SKM-1 (cell line): ENCODE measurements around the gene KRT74.

Experiments
- DNase-seq: peaks from one replicate; lab custom pipeline; 2025; ENCODE audit not compliant: unreplicated experiment; lab: John Stamatoyannopoulos, UW

Gene KRT74

DNA sequence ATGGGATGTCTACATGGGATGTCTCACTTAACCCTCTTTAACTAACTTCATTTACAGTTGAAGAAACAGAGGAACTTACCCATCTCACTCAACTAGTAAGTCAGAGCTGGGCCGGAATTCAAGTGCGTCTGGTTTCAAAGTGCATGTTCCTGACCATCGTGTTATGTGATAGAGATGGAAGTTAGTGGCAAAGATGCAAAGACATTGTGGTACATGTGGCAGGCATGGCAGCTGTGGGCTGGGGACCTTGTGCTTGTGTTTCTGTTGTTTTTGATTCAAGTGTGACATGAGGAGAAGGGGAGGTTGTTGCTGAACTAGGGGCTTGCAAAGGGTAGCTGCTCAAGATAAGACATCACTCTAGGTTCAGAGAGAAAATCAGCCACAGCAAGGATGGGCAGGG lies 2.3 kb upstream of the KRT74 start:
- no peak for DNase-seq

DNA sequence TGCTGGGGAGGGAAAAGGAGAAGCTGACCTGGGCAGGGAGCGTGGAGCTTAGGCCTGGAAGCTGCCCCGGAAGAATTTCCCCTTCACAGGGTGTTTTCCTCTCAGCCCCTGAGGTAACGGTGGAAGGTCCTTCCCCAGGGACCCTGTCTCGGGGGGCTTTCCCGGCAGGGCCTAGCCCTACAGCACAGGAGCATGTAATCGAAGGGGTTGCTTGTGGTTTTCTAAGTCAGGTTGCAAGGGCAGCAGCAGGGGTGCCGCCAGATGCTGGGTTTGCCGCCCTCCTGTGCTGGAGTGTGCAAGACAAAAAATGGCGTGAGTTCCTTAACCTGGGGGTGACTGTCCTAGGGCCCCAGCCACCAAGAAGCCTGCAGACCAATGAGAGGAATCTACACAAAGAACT lies 1.6 kb upstream of the KRT74 start:
- no peak for DNase-seq

DNA sequence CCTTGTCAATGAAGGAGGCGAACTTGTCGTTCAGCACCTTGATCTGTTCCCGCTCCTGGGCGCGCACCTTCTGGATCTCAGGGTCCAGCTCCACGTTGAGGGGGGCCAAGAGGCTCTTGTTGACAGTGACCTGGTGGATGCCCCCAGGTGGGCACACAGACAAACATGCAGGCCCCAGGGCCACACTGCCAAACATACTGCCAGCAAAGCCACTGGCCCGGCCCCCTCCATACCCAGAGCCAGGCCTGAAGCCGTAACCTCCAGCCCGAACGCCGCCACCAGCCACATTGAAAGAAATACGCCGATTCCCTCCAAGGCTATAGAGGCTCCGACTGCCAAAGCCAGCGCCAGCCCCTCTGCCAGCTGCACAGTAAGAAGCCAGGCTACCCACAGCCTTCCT lies 337 bp downstream of the KRT74 start:
- DNase-seq = no peak

DNA sequence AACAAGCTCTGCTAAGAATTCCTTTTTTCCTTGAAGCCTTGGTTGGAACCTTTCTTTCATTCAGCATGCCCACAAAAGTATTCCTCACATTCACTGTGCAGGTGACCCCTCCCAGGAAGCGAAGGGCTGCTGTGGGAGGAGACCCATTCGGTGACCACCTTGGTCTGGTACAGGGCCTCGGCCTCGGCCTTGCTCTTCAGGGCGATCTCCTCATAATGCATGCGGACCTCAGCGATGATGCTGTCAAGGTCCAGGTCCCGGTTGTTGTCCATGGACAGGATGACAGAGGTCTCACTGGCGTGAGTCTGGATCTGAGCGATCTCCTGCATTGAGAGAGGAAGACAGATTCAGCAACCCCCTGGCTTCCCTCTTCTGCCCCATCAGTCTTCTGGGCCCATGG lies 3.1 kb downstream of the KRT74 start:
- DNase-seq = no peak

GRCh38 chr12:52568111-52568510 lies 5.5 kb downstream of the KRT74 start:
- DNase-seq = no peak

DNA sequence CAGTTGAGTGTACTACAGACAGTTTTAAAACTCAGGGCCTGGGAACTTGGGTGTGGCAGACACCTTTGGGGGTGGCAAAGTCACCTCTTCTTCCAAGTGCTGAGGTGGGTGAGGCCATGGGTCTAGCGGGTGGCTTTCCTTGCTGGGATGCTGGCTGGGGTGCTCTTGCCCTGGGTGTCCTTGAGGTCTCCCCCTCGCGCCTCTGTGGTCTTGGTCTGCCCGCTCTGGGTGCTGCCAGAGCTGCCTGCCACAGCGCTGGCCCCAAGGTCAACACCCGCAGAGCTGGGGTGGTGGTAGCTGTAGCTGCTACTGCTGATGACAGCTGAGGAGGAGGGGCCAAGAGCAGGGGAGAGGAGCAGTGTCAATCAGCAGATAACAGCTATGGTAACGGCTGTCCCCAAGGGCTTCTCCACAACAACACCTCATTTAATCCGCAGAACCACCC lies 6.8 kb downstream of the KRT74 start:
- no peak for DNase-seq

DNA sequence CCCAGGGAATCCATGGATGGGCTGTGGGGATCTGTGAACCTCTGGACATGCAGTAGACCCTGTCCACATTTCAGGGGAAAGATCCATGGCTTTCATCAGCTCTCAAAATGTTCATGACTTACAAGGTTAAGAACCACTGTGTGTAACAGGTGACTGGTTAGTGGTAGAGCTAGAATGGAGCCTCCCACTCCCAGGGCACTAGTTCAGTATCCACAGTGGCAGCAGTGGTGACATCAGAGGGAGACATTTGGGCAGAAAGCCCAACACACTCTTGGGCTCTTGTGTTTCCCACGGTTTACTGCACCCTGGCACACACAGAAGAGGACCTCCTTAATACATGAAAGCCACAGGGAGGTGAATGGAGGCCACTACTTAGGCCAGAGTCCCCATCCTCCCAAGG lies 9.1 kb downstream of the KRT74 start:
- DNase-seq = no peak

DNA sequence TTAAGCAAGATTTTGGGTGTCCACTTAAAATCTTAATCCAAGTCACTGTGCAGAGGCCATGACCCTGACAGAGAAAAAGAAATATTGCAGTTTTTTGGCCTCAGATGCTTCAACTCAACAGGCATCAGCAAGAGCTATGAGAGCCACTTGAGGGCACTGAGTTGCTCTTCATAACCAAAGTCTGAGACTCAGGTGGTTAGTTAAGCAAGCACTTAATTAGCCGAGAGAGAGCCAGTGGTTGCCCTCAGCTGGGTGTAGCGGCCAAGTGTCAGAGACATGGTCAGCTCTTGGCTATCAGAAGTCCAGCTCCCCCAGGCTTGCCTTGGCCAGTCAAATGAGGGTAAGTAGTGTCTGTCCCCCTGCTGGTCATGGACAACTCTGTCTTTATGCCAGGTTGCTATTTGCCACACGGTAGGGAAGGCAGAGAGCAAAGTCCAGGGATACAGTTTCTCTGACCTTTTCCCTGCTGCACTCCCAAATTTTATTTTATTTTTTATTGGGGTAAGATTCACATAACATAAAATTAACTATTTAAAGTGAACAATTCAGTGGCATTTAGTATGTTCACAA lies 11.7 kb downstream of the KRT74 start:
- no peak for DNase-seq

DNA sequence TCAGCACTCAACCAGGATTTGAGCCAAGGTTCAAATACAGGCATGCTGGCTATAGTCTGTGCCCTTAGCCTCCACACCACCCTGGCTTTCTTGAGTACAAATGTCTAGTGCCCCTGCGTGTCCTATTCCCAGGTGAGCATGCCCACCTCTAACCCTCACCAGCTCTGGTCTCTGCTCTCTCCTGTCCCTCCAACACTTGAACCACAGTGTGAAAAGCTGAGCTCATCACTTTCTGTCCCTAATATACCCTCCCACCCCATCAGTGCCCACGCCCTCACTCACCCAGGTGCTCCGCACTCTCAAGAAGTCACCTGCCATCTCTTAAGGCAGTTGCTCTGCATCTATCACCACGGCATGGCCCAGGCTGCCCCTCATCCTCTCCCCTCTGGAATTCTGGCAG lies 13.7 kb downstream of the KRT74 start:
- DNase-seq = no peak

GRCh38 chr12:52558781-52559445 lies 14.7 kb downstream of the KRT74 start:
- no peak for DNase-seq

GRCh38 chr12:52557476-52557875 lies 16.2 kb downstream of the KRT74 start:
- DNase-seq = no peak

- DNase-seq = no peak
These were observed 18.1 kb downstream of the KRT74 start for GRCh38 chr12:52555577-52555976.

DNA sequence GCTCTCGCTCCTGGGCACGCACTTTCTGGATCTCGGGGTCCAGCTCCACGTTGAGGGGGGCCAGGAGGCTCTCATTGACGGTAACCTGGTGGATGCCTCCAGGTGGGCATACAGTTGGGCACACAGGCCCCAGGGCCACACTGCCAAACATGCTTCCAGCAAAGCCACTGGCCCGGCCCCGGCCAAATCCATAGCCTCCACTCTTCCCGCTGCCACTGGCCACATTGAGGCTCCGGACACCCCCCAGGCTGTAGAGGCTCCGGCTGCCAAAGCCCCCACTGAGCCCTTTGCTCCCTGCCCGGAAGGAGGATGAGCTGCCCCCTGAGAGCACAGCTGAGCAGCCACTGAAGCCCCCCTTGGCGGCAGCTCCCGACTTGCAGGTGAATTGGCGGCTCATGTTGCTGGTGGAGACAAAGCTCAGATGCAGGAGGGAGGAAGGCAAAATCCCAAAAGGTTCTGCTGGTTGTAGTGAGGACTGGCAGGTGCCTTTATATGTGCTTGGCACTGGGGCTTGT lies 20.9 kb downstream of the KRT74 start, which contains the start of gene KRT71:
KRT71 (minus strand) TSS at position 465 of the 515 bp plus-strand sequence; CDS start at position 397, 68 bp downstream.
- no peak for DNase-seq

- DNase-seq = no peak
These were observed 21.6 kb downstream of the KRT74 start for GRCh38 chr12:52552055-52552454.

- no peak for DNase-seq
These were observed 22.3 kb downstream of the KRT74 start for GRCh38 chr12:52551216-52551865.

GRCh38 chr12:52546126-52546525 lies 27.5 kb downstream of the KRT74 start:
- DNase-seq = no peak

DNA sequence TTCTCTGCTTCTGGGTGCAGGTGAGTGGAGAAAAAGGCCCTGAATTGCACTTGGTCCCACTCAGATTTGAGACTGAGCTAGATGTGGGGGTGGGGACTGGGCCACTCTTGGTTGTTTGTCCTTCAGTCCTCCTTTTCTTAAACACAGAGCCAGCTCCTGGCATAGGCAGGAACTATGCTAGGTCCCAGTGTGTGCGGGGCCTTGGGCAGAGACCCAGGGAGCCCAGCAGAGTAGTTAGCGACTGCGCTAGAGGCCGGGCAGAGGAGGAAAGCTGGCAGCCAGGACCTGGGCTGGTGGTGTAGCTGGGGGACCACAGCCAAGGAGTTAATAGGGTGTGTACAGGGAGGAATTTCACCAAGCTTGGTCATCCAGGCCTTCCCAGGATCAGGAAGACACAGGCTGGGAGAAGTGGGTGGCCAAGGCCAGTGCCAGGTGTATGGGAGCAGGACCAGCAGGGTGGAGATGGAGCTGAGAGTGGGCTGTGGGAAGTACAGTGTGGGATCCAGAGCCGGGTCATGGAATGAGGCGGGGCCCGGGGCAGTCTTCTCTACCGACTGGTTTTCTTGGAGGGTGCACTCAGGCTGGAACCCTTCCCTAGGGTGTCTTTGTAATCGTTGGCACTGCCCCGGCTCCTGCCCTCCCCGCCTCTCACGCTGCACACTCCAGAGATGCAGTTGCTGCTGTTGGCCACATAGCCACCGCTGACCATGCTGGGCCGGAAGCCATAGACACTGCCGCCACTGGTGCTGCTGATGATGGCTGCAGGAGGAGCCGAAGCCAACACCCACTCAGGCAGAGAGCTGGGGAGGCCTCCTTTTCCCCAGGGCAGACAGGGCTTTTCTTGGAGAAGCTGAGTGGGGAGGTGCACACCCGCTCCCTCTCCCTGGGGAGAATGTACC lies 29.4 kb downstream of the KRT74 start:
- no peak for DNase-seq

DNA sequence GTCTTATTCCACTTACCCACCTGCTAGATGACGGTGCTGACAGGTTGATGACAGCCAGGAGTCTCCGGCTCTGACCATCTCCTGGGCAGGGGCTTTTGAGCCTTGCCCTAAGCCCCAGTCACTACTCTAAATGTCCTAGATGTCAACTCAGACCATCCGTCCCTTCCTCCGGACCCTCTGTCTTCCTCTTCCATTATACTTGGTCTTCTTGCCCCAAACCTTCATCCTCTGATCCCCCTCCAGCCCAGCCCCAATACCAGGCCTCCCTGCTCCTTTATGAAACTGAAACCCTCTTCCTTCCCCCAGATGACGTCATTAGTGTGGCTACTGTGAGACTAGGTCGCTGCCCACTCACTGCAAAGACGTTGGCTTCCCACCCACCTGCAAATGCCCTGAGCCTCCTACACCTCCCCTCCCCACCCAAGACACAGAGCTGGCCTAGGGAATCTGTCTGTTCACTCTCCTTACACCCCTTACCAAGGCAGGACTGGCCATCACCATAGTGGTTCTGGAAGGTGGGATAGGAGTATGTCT lies 30.8 kb downstream of the KRT74 start:
- no peak for DNase-seq

- no peak for DNase-seq
These were observed 31.5 kb downstream of the KRT74 start for GRCh38 chr12:52542157-52542556.

DNA sequence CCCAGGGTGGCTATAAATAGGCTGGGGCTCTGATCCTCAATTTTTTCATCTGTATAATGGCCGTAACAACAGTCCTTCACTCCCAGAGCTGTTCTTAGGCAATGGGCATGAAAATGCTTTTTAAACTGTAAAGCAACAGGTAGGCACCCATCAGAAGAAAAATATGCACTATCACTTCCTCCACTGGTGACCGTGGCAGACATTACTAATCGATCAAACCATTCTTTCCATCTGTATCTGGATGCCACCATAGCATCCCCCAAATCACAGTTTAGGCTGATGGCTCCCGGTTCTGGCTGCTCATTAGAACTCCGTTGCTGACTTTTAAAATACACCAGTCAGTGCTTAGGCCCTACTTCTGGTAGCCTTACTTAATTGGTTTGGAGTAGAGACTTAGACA lies 31.9 kb downstream of the KRT74 start:
- DNase-seq = no peak

- DNase-seq = no peak
These were observed 33.1 kb downstream of the KRT74 start for GRCh38 chr12:52540531-52540930.
